SK-N-SH (cell line): ENCODE measurements around the gene ZNF217. TPM values are rescaled to one million over a fixed set of nuclear protein-coding genes. Genes with fewer than 3 reads are reported as not detected.
"Not testable (repeated sequence)": the region's sequence is repeated elsewhere in the genome, so short reads cannot be mapped to it uniquely, and the experiment has no call there.

Experiments used
- CTCF ChIA-PET: fragments of 300-600, 350-600 bp; formaldehyde crosslinking; extraction: SDS; loops from one replicate; lab custom pipeline; 2021; lab: Yijun Ruan, JAX
- POLR2A ChIA-PET: fragments of 350-600 bp; sonication (Branson Sonifier 250); formaldehyde crosslinking; extraction: SDS; loops from one replicate; lab custom pipeline; 2020; ENCODE audit warnings: antibody characterized with exemption, inconsistent platforms; lab: Yijun Ruan, JAX
- DNase-seq: peaks from one replicate; pipeline ENCODE4 v3.0.0; 2012
- H2AFZ ChIP-seq: fragments of 200-600 bp; sonication (generic); 2 replicates; pipeline ENCODE4 v1.8.1; 2016; ENCODE audit warnings: antibody characterized with exemption, mild to moderate bottlenecking, low read depth
- H3F3A ChIP-seq: fragments of 200-600 bp; sonication (generic); replicated peaks from 2 replicates; pipeline ENCODE3; 2016; ENCODE audit warnings: antibody characterized with exemption, mild to moderate bottlenecking; ENCODE audit not compliant: insufficient read depth
- H3K27ac ChIP-seq, 2 experiments: fragments of 200-500 bp in 1 of 2; fragments of 200-600 bp in 1 of 2; sonication (Bioruptor generic) in 1 of 2; sonication (generic), shearing (Covaris generic) in 1 of 2; 2 replicates each; pipeline versions ENCODE4 v1.5.1 to v1.6.1; 2014 to 2016; ENCODE audit warnings: low read depth in 2 of 2, inconsistent platforms in 1 of 2, low read length in 1 of 2, mild to moderate bottlenecking in 1 of 2, mixed read lengths in 1 of 2
- H3K27me3 ChIP-seq: fragments of 200-600 bp; sonication (generic), shearing (Covaris generic); 2 replicates; pipeline ENCODE4 v1.6.1; 2016; ENCODE audit warnings: mixed run types; ENCODE audit not compliant: insufficient read depth
- H3K36me3 ChIP-seq, 2 experiments: fragments of 200-500 bp in 1 of 2; fragments of 200-600 bp in 1 of 2; sonication (Bioruptor generic) in 1 of 2; sonication (generic) in 1 of 2; replicated peaks in 1 of 2; 2 replicates each; pipeline versions ENCODE3 to v1.5.1; 2014 to 2016; ENCODE audit warnings: low read length in 1 of 2, mild to moderate bottlenecking in 1 of 2; ENCODE audit not compliant: insufficient read depth in 2 of 2, control insufficient read depth in 1 of 2
- H3K4me1 ChIP-seq, 2 experiments: fragments of 200-500 bp in 1 of 2; fragments of 200-600 bp in 1 of 2; sonication (Bioruptor generic) in 1 of 2; sonication (generic), shearing (Covaris generic) in 1 of 2; 2 replicates each; pipeline versions ENCODE4 v1.5.1 to v1.6.1; 2014 to 2016; ENCODE audit warnings: low read depth in 1 of 2, low read length in 1 of 2, mixed run types in 1 of 2; ENCODE audit not compliant: insufficient read depth in 2 of 2, control insufficient read depth in 1 of 2
- H3K4me2 ChIP-seq: fragments of 200-600 bp; sonication (generic), shearing (Covaris generic); 2 replicates; pipeline ENCODE4 v1.6.1; 2017; ENCODE audit warnings: mixed run types
- H3K4me3 ChIP-seq, 2 experiments: fragments of 200-500 bp in 1 of 2; fragments of 200-600 bp in 1 of 2; sonication (Bioruptor generic) in 1 of 2; sonication (generic), shearing (Covaris generic) in 1 of 2; 2 replicates each; pipeline versions ENCODE4 v1.5.1 to v1.8.1; 2014 to 2016; ENCODE audit warnings: low read depth in 2 of 2, inconsistent platforms in 1 of 2, low read length in 1 of 2, mild to moderate bottlenecking in 1 of 2, mixed read lengths in 1 of 2, moderate library complexity in 1 of 2
- H3K79me2 ChIP-seq: fragments of 200-600 bp; sonication (generic); 2 replicates; pipeline ENCODE4 v1.8.1; 2017; ENCODE audit warnings: mild to moderate bottlenecking; ENCODE audit not compliant: insufficient read depth
- H3K9ac ChIP-seq: fragments of 200-600 bp; sonication (generic); 2 replicates; pipeline ENCODE4 v1.6.1; 2017; ENCODE audit warnings: mixed run types
- H3K9me2 ChIP-seq: fragments of 200-600 bp; sonication (generic); 2 replicates; pipeline ENCODE4 v1.6.1; 2017; ENCODE audit warnings: mixed run types
- H3K9me3 ChIP-seq: fragments of 200-600 bp; sonication (generic); 2 replicates; pipeline ENCODE4 v1.6.1; 2017; ENCODE audit warnings: mixed run types, mild to moderate bottlenecking, moderate library complexity
- H4K20me1 ChIP-seq: fragments of 200-600 bp; sonication (generic); 2 replicates; pipeline ENCODE4 v1.6.1; 2017; ENCODE audit warnings: mild to moderate bottlenecking, mixed run types; ENCODE audit not compliant: insufficient read depth
- CHD2 ChIP-seq: fragments of 150-350 bp; IDR thresholded peaks from 2 replicates; pipeline ENCODE4 v1.6.1; 2018; ENCODE audit warnings: low read length; ENCODE audit not compliant: partially characterized antibody
- CTCF ChIP-seq: fragments of 200-600 bp; sonication (generic); IDR thresholded peaks from 2 replicates; pipeline ENCODE4 v1.6.1; 2017; ENCODE audit warnings: antibody characterized with exemption, mild to moderate bottlenecking, moderate library complexity
- EP300 ChIP-seq, 2 experiments: IDR thresholded peaks; 2 replicates each; pipeline versions ENCODE4 v1.4.0 to v1.6.1; 2012; ENCODE audit warnings: borderline replicate concordance in 1 of 2, low read depth in 1 of 2, low read length in 1 of 2
- FOXJ3 ChIP-seq: sonication (generic); formaldehyde crosslinking; IDR thresholded peaks from 2 replicates; pipeline ENCODE4 v1.5.1; 2020; ENCODE audit warnings: mild to moderate bottlenecking, missing genetic modification reagents
- FOXM1 ChIP-seq: IDR thresholded peaks from 2 replicates; pipeline ENCODE4 v1.4.0; 2012; ENCODE audit warnings: low read depth, mild to moderate bottlenecking
- GATA2 ChIP-seq: sonication (generic); formaldehyde crosslinking; IDR thresholded peaks from 2 replicates; pipeline ENCODE4 v1.5.0; 2020; ENCODE audit warnings: mild to moderate bottlenecking, missing genetic modification reagents
- MEF2A ChIP-seq: IDR thresholded peaks from 2 replicates; pipeline ENCODE4 v1.4.0; 2012; ENCODE audit warnings: low read depth, borderline replicate concordance
- MXI1 ChIP-seq: IDR thresholded peaks from 2 replicates; pipeline ENCODE4 v1.6.1; 2012; ENCODE audit warnings: mild to moderate bottlenecking, low read depth, low read length, improper control_type of control experiment
- NRF1 ChIP-seq: IDR thresholded peaks from 2 replicates; pipeline ENCODE4 v1.6.1; 2012; ENCODE audit warnings: low read depth, mild to moderate bottlenecking, low read length
- PBX3 ChIP-seq: IDR thresholded peaks from 2 replicates; pipeline ENCODE4; 2012
- RFX5 ChIP-seq: IDR thresholded peaks from 2 replicates; pipeline ENCODE4 v1.6.1; 2012; ENCODE audit warnings: mild to moderate bottlenecking, improper control_type of control experiment, low read length
- RXRA ChIP-seq: IDR thresholded peaks from 2 replicates; pipeline ENCODE4 v1.4.0; 2012; ENCODE audit warnings: low read depth, mild to moderate bottlenecking, borderline replicate concordance
- TCF12 ChIP-seq: IDR thresholded peaks from 2 replicates; pipeline ENCODE4 v1.4.0; 2012
- USF2 ChIP-seq: fragments of 150-350 bp; IDR thresholded peaks from 2 replicates; pipeline ENCODE4 v1.6.1; 2017; ENCODE audit warnings: antibody characterized with exemption, low read length, low read depth, borderline replicate concordance
- WGBS: methylation state at CpG from one replicate; pipeline ENCODE4 v1.1.6; 2017; ENCODE audit warnings: low lambda C conversion rate; 5-methylcytosine and 5-hydroxymethylcytosine counted together
- polyA plus RNA-seq, 3 experiments: library from polyadenylated mRNA; depleted of rRNA; stranded (reverse); fragments of >200 nt; gene quantifications; 2 replicates each; pipeline ENCODE4 v1.2.3, GENCODE V29; 2012
- TF ChIP-seq, protein P1 (sequence below): IDR thresholded peaks from 2 replicates; pipeline ENCODE4 v1.6.1; 2012; ENCODE audit warnings: mild to moderate bottlenecking, low read depth, low read length, moderate library complexity

The ZNF217 gene
- polyA plus RNA-seq, 1 of the 3 experiments (the other 2 are of a cell fraction), result 6.9 TPM

- peaks cover 3 to 33% of the 10 kb centered on the region in 2 experiments for H3K36me3 ChIP-seq
- H3K27ac ChIP-seq, POLR2A ChIA-PET, H4K20me1 ChIP-seq, H3K9me2 ChIP-seq, H3K27me3 ChIP-seq, H3K9me3 ChIP-seq, H3K9ac ChIP-seq, H3K4me2 ChIP-seq, DNase-seq, H3K4me1 ChIP-seq, H2AFZ ChIP-seq, H3K4me3 ChIP-seq: not testable (repeated sequence)
- 96% methylated on average over 9 of the region's 9 CpGs for WGBS
- H3K79me2 ChIP-seq, result peaks cover 24% of the 10 kb centered on the region
- CTCF ChIA-PET, result interaction anchor here (0.6 to 2.7 kb wide), 3 partner anchors 15 to 1320 kb away, joined by 3 to 8 read pairs (median 3); no protein-coding TSS in a partner anchor
- H3F3A ChIP-seq, result peaks cover 18% of the 10 kb centered on the region
These were observed 31.4 kb downstream of the ZNF217 start for GRCh38 chr20:53562104-53562764.

GRCh38 chr20:53561505-53561904 is 32.1 kb downstream of the ZNF217 start:
- Histone ChIP-seq H3K27ac (no peak overlapping the region), H3K9ac (no peak overlapping the region), H3K79me2 (peaks cover 17% of the 10 kb centered on the region), H3K9me3 (no peaks in the 10 kb centered on the region), H3K9me2 (no peaks in the 10 kb centered on the region), H3F3A (peaks cover 11% of the 10 kb centered on the region), H3K36me3 (peaks cover 0 to 26% of the 10 kb centered on the region in 2 experiments), H3K4me2 (no peak overlapping the region), H4K20me1 (peaks cover 8% of the 10 kb centered on the region; the same call in 1 of the 2 replicates), H3K27me3 (no peaks in the 10 kb centered on the region), H3K4me3 (no peak overlapping the region), H2AFZ (no peak overlapping the region), H3K4me1 (no peaks in the 10 kb centered on the region)
- POLR2A ChIA-PET, result no interaction called here
- CTCF ChIA-PET, result interaction anchor here (0.6 to 2.2 kb wide), 3 partner anchors 14 to 1319 kb away, joined by 3 to 7 read pairs (median 3); no protein-coding TSS in a partner anchor
- TF ChIP-seq, protein P1, sequence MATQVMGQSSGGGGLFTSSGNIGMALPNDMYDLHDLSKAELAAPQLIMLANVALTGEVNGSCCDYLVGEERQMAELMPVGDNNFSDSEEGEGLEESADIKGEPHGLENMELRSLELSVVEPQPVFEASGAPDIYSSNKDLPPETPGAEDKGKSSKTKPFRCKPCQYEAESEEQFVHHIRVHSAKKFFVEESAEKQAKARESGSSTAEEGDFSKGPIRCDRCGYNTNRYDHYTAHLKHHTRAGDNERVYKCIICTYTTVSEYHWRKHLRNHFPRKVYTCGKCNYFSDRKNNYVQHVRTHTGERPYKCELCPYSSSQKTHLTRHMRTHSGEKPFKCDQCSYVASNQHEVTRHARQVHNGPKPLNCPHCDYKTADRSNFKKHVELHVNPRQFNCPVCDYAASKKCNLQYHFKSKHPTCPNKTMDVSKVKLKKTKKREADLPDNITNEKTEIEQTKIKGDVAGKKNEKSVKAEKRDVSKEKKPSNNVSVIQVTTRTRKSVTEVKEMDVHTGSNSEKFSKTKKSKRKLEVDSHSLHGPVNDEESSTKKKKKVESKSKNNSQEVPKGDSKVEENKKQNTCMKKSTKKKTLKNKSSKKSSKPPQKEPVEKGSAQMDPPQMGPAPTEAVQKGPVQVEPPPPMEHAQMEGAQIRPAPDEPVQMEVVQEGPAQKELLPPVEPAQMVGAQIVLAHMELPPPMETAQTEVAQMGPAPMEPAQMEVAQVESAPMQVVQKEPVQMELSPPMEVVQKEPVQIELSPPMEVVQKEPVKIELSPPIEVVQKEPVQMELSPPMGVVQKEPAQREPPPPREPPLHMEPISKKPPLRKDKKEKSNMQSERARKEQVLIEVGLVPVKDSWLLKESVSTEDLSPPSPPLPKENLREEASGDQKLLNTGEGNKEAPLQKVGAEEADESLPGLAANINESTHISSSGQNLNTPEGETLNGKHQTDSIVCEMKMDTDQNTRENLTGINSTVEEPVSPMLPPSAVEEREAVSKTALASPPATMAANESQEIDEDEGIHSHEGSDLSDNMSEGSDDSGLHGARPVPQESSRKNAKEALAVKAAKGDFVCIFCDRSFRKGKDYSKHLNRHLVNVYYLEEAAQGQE, result no peak
- TF ChIP-seq GATA2 (CRISPR knock-in tag), result no peak
- TF ChIP-seq FOXM1, result no peak
- TF ChIP-seq NRF1, result no peak
- TF ChIP-seq USF2, result no peak
- TF ChIP-seq RFX5, result no peak
- TF ChIP-seq RXRA, result no peak
- no peak for TF ChIP-seq MEF2A
- no peak for TF ChIP-seq FOXJ3
- TF ChIP-seq PBX3, result no peak
- no peak for TF ChIP-seq CTCF
- no peak for TF ChIP-seq TCF12
- no peak for TF ChIP-seq EP300 (IDR thresholded peaks at IDR 0.05; ENCODE audit: borderline replicate concordance in 1 of 2, low read depth in 1 of 2, low read length in 1 of 2)
- no peak for TF ChIP-seq CHD2
- TF ChIP-seq MXI1, result no peak
- no peak for DNase-seq
- 96% methylated on average over 5 of the region's 5 CpGs for WGBS
